ENCODE data around the gene LRRK1. TPM values are rescaled to one million over a fixed set of nuclear protein-coding genes. Genes with fewer than 3 reads are reported as not detected.

The LRRK1 gene
- total RNA-seq, 1 donor from 2014 or later: 3.0 TPM

DNA sequence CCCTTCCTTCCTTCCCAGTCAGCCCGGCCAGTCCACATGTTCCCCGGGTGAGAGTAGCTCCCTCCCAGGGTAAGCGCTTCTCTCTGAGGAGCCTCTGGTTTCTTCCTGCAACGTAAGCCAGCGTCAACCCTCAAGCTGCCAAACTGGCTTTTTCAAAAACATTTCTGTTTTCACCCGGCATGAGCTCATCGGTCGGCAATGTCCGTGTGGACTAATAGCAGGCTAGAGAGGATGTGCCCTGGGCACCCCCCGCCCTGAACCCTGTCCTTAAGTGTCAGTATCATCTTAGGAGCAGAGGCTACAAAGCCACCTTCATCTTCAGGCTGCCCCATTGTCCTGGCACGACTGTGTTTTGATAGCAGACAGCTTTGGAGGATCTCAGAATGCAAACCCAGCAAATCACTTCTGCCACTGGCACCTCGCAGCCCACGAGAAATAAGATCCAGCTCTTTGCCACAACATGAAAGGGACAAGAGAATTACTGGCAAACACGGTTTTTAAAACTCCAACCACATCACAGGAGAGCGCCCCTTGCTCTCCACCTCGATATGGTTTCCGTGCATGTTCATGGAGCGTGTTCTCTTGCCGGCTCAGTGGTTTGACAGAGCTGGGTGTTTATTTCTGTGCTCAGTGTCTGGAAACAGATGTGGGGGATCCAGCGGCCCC lies 29.6 kb upstream of the LRRK1 start:
- DNase-seq: peak; percentile 57
- TF ChIP-seq, protein P1, sequence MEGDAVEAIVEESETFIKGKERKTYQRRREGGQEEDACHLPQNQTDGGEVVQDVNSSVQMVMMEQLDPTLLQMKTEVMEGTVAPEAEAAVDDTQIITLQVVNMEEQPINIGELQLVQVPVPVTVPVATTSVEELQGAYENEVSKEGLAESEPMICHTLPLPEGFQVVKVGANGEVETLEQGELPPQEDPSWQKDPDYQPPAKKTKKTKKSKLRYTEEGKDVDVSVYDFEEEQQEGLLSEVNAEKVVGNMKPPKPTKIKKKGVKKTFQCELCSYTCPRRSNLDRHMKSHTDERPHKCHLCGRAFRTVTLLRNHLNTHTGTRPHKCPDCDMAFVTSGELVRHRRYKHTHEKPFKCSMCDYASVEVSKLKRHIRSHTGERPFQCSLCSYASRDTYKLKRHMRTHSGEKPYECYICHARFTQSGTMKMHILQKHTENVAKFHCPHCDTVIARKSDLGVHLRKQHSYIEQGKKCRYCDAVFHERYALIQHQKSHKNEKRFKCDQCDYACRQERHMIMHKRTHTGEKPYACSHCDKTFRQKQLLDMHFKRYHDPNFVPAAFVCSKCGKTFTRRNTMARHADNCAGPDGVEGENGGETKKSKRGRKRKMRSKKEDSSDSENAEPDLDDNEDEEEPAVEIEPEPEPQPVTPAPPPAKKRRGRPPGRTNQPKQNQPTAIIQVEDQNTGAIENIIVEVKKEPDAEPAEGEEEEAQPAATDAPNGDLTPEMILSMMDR (IDR thresholded peaks at IDR 0.05; ENCODE audit: borderline replicate concordance): no peak
- H3K9me3 ChIP-seq (replicated peaks): no peaks in the 10 kb centered on the region
- H3K36me3 ChIP-seq: no peaks in the 10 kb centered on the region
- H3K27me3 ChIP-seq (ENCODE audit: low read depth): peaks cover 93% of the 10 kb centered on the region
- peak overlapping the region; percentile 62 for H3K27ac ChIP-seq (replicated peaks)
- peak overlapping the region; percentile 24 for H3K4me3 ChIP-seq
- peaks cover 23% of the 10 kb centered on the region for H3K4me1 ChIP-seq
- intact Hi-C loops (cut with micrococcal nuclease): no loop called here

DNA sequence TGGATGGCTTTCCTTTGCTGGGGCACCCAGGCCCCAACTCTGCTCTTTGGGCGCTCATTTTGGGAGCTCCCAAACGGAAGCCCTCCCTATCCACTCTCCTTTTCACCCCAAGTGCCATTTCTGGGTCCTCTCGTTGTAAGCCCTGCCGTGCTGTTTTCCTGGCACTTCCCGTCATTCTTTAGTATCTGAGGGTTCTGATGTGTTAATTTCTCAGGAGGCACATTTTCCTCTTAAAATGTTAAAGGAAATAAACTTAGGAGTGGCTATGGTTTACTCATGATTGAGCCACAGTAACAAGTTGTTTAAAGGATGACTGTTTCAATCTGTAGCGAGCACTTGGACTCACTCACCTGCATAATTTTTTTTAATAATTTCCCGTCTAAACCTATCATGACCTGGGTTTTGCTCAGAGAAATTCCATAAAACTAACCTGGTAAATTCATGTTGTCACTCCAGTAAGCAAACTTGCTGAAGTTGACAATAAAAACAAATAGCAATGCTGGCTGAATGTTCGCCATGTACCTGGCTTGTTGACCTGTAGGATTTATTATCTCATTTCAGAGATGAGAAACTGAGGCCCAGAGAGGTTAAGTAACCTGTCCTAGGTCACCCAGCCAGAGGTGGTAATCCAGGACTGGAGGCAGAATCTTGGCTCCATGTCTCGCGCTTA lies 29.0 kb upstream of the LRRK1 start:
- peak overlapping the region; percentile 62 for H3K27ac ChIP-seq (replicated peaks)

DNA sequence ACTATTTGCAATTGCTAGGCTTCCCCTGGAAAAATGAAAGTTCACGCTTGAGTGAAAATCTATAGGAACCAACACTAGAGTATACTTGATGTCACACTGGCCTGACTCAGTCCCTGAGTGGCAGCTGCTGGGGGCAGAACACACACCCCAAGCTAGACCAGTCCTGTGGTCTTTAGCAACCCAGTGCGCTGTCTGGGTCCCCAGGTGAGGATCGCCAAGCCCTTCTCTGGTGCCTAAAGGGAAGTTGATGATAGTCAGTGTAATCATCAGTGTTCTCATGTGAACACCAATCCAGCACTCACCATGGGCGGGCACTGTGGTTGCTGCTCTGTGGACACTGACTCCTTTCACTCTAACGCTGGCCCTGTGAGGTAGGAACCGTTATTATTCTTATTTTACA lies 28.3 kb upstream of the LRRK1 start:
- no peak for DNase-seq
- TF ChIP-seq, protein P1 (IDR thresholded peaks at IDR 0.05; ENCODE audit: borderline replicate concordance): no peak
- H3K9me3 ChIP-seq (replicated peaks): no peaks in the 10 kb centered on the region
- H3K36me3 ChIP-seq: no peaks in the 10 kb centered on the region
- H3K4me3 ChIP-seq: no peak overlapping the region
- no peak overlapping the region for H3K27ac ChIP-seq (replicated peaks)
- H3K27me3 ChIP-seq (ENCODE audit: low read depth): peaks cover 91% of the 10 kb centered on the region
- peaks cover 23% of the 10 kb centered on the region for H3K4me1 ChIP-seq
- intact Hi-C loops (cut with micrococcal nuclease): no loop called here

More for the DNA sequence above, 29.0 kb upstream of the LRRK1 start:
- Histone ChIP-seq H3K4me3 (no peak overlapping the region), H3K27me3 (ENCODE audit: low read depth) (peaks cover 93% of the 10 kb centered on the region), H3K9me3 (replicated peaks) (no peaks in the 10 kb centered on the region), H3K36me3 (no peaks in the 10 kb centered on the region), H3K4me1 (peaks cover 23% of the 10 kb centered on the region)
- intact Hi-C loops (cut with micrococcal nuclease): no loop called here
- DNase-seq: no peak
- TF ChIP-seq, protein P1 (IDR thresholded peaks at IDR 0.05; ENCODE audit: borderline replicate concordance): no peak

DNA sequence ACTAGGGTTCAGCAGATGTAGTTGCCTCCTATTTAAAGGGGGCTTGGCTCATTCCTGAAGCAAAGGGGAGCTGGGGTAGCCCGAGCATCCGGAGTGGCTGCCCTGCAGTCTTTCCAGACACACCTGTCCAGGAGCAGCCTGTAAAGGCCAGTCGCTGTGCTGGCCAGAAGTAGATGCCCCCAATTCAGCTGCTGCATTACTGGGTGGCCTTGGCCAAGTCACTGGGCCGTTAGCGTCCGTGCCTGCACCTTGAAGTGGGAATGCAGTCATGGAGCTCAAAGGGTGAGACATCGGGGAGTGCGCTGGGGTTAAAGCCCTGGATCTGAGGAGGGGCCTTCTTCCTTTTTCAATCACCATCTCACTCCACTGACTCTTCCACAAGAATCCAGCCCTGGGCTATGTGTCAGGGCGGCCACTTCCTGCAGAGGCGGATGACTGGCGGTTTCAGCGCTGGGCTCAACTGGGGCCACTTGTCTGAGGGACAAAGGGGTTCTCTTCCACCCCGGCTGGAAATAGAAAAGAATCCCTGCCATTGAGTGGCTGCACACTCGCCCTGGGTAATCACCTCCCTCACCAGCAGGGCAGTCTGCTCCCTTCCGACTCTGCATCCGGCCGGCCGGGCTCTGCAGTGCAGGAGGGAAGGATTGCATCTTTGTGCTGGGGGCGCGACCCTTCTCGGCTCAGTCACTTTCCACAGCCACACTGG lies 27.7 kb upstream of the LRRK1 start:
- H3K4me1 ChIP-seq: peaks cover 23% of the 10 kb centered on the region
- H3K9me3 ChIP-seq (replicated peaks): no peaks in the 10 kb centered on the region
- no peaks in the 10 kb centered on the region for H3K36me3 ChIP-seq
- intact Hi-C loops (cut with micrococcal nuclease): no loop called here
- TF ChIP-seq, protein P1 (IDR thresholded peaks at IDR 0.05; ENCODE audit: borderline replicate concordance): no peak
- no peak overlapping the region for H3K4me3 ChIP-seq
- peaks cover 88% of the 10 kb centered on the region for H3K27me3 ChIP-seq (ENCODE audit: low read depth)
- no peak overlapping the region for H3K27ac ChIP-seq (replicated peaks)
- no peak for DNase-seq

DNA sequence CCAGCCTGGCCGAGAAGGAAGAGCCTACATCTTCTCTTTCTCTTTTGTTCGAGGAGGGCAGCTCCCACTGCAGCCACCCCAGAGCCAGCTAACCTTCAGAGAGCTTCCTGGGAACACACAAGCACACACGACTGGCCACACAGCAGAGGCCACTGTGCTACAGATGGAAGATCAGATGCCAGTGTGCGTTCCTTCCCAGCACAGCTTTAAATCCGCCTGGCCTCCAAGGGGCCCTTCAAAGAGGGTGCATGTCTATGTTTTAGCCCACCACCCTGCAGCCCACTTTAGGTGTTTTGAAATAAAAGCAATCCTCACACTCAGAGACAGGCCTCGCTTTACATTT lies 27.2 kb upstream of the LRRK1 start:
- Histone ChIP-seq H3K36me3 (no peaks in the 10 kb centered on the region), H3K4me1 (peaks cover 23% of the 10 kb centered on the region), H3K27ac (replicated peaks) (no peak overlapping the region), H3K9me3 (replicated peaks) (no peaks in the 10 kb centered on the region), H3K4me3 (no peak overlapping the region), H3K27me3 (ENCODE audit: low read depth) (peaks cover 87% of the 10 kb centered on the region)
- TF ChIP-seq, protein P1 (IDR thresholded peaks at IDR 0.05; ENCODE audit: borderline replicate concordance): no peak
- intact Hi-C loops (cut with micrococcal nuclease): no loop called here
- DNase-seq: no peak
